GM12878 (cell line): ENCODE data around the gene ARL17B. TPM values are rescaled to one million over a fixed set of nuclear protein-coding genes. Genes with fewer than 3 reads are reported as not detected.

Experiments
- ATAC-seq: fragments of 200-7000 bp; cut with Tn5 transposase; 3 replicates; pipeline ENCODE4 v1.9.1; 2020; ENCODE audit warnings: mild to moderate bottlenecking, moderate library complexity
- BruUV-seq: library from RNA; stranded (reverse); fragments of 400-500 nt; replicated peaks from 2 replicates; lab custom pipeline; 2021; lab: Mats Ljungman, UMichigan
- CTCF ChIA-PET: fragments of 300-600 bp; sonication (Branson Sonifier 250); formaldehyde crosslinking; extraction: SDS; loops from one replicate; lab custom pipeline; 2021; ENCODE audit warnings: inconsistent platforms; lab: Yijun Ruan, JAX
- POLR2A ChIA-PET: fragments of 350-600 bp; formaldehyde crosslinking; extraction: SDS; loops from one replicate; lab custom pipeline; 2021; ENCODE audit warnings: inconsistent platforms; lab: Charles Lee
- RAD21 ChIA-PET: fragments of 300-600 bp; sonication (Branson Sonifier 250); formaldehyde crosslinking; loops from one replicate; lab custom pipeline; 2023; ENCODE audit warnings: antibody characterized with exemption; ENCODE audit not compliant: unreplicated experiment; lab: Charles Lee
- SMC1A ChIA-PET: fragments of 300-600 bp; sonication (Branson Sonifier 250); formaldehyde crosslinking; loops from one replicate; lab custom pipeline; 2023; ENCODE audit not compliant: unreplicated experiment, uncharacterized antibody; lab: Charles Lee
- DNase-seq: peaks from one replicate; pipeline ENCODE4 v3.0.0-alpha.2; 2011; ENCODE audit warnings: low read depth, low spot score
- FAIRE-seq: peaks from 3 replicates; lab custom pipeline; 2011; peaks lifted over from hg19 to GRCh38; lab: Jason Lieb, UNC
- H2AFZ ChIP-seq: 2 replicates; pipeline ENCODE4 v1.6.0; 2011; ENCODE audit warnings: low read depth, low read length, control low read depth; ENCODE audit not compliant: control insufficient read depth
- H3K27ac ChIP-seq: 2 replicates; pipeline ENCODE4 v1.5.1; 2011; ENCODE audit warnings: control low read depth; ENCODE audit not compliant: control insufficient read depth, insufficient read depth
- H3K27me3 ChIP-seq, 2 experiments: replicated peaks in 1 of 2; 2 replicates each; pipeline versions ENCODE4 v1.6.0 to v1.6.1; 2011; ENCODE audit warnings: low read length in 1 of 2; ENCODE audit not compliant: control insufficient read depth in 2 of 2, insufficient read depth in 2 of 2
- H3K36me3 ChIP-seq, 2 experiments: 2 replicates each; pipeline ENCODE4 v1.5.1; 2011; ENCODE audit warnings: low read length in 1 of 2; ENCODE audit not compliant: control insufficient read depth in 2 of 2, insufficient read depth in 2 of 2
- H3K4me1 ChIP-seq: 2 replicates; pipeline ENCODE4 v1.6.1; 2011; ENCODE audit warnings: mild to moderate bottlenecking, low read length, moderate library complexity, mixed read lengths; ENCODE audit not compliant: control insufficient read depth, insufficient read depth
- H3K4me2 ChIP-seq: 2 replicates; pipeline ENCODE4 v1.6.0; 2011; ENCODE audit warnings: control low read depth; ENCODE audit not compliant: control insufficient read depth, insufficient read depth
- H3K4me3 ChIP-seq: fragments of 200-600 bp; sonication (generic); 2 replicates; pipeline ENCODE4 v1.5.1; 2016
- H3K79me2 ChIP-seq: 2 replicates; pipeline ENCODE4 v1.6.0; 2011; ENCODE audit warnings: low read length; ENCODE audit not compliant: control insufficient read depth, insufficient read depth
- H3K9ac ChIP-seq: 2 replicates; pipeline ENCODE4 v1.8.0; 2011; ENCODE audit warnings: low read length, control low read depth, mixed read lengths; ENCODE audit not compliant: control insufficient read depth, insufficient read depth
- H3K9me3 ChIP-seq: replicated peaks from 3 replicates; pipeline ENCODE4 v1.5.1; 2011; ENCODE audit warnings: mild to moderate bottlenecking, low read length; ENCODE audit not compliant: control insufficient read depth, insufficient read depth
- H4K20me1 ChIP-seq: 2 replicates; pipeline ENCODE4 v1.6.0; 2011; ENCODE audit not compliant: control insufficient read depth, insufficient read depth
- ESRRA ChIP-seq: IDR thresholded peaks from 2 replicates; pipeline ENCODE4 v1.6.1; 2012; ENCODE audit warnings: mild to moderate bottlenecking, low read length, improper control_type of control experiment
- MTA2 ChIP-seq: fragments of 450-650 bp; IDR thresholded peaks from 2 replicates; pipeline ENCODE4 v1.6.1; 2016; ENCODE audit warnings: low read depth, mild to moderate bottlenecking, moderate library complexity
- MYB ChIP-seq: fragments of 150-350 bp; IDR thresholded peaks from 2 replicates; pipeline ENCODE4 v1.6.1; 2014; ENCODE audit warnings: mild to moderate bottlenecking, low read depth, low read length, borderline replicate concordance
- NFIC ChIP-seq: IDR thresholded peaks from 2 replicates; pipeline ENCODE4 v1.6.1; 2012; ENCODE audit warnings: low read depth, mild to moderate bottlenecking, inconsistent platforms, low read length, moderate library complexity
- WGBS: methylation state at CpG from one replicate; pipeline ENCODE4 v1.1.6; 2016; ENCODE audit warnings: low lambda C conversion rate; ENCODE audit not compliant: insufficient replicate concordance, insufficient coverage; ENCODE audit errors: missing lambda C conversion rate; 5-methylcytosine and 5-hydroxymethylcytosine counted together
- in situ Hi-C: fragments of 300-500 bp; cut with MboI; formaldehyde crosslinking; loops from 9 replicates; pipeline ENCODE4 v1.14.3; 2018; ENCODE audit warnings: mixed read lengths
- intact Hi-C: fragments of 100-400 bp; cut with micrococcal nuclease; formaldehyde crosslinking; loops from one replicate; pipeline ENCODE4 v1.14.2; 2022; ENCODE audit not compliant: unreplicated experiment
- polyA plus RNA-seq, 11 experiments: library from polyadenylated mRNA; depleted of rRNA in 4 of 11; unstranded in 6 of 11; stranded (reverse) in 5 of 11; fragments of >200 nt; fragmentation: Nextera tagmentation in 4 of 11; fragmentation: Illumina TruSeq in 1 of 11; extraction: Ambion mirVana in 4 of 11; extraction: Trizol in 1 of 11; gene quantifications; 1 replicate in 1 of 11; 2 replicates in 10 of 11; pipeline versions ENCODE4 v1.2.1 to v1.2.3, GENCODE V29; 2011 to 2016; ENCODE audit warnings: inconsistent platforms in 2 of 11, missing spikeins in 2 of 11, low read depth in 1 of 11
- total RNA-seq, 4 experiments: library from RNA; depleted of rRNA in 3 of 4; stranded (reverse); fragments of >200 nt in 3 of 4; fragmentation: Illumina TruSeq in 1 of 4; extraction: Trizol in 1 of 4; gene quantifications; 2 replicates each; pipeline versions ENCODE4 v1.2.1 to v1.2.3, GENCODE V29; 2013 to 2021
- TF ChIP-seq, protein P1 (sequence below): fragments of 450-650 bp; IDR thresholded peaks from 2 replicates; pipeline ENCODE4 v1.6.1; 2017; ENCODE audit warnings: mild to moderate bottlenecking
- TF ChIP-seq, protein P2 (sequence below): IDR thresholded peaks from 2 replicates; pipeline ENCODE4 v1.6.1; 2011; ENCODE audit warnings: low read depth, low read length, improper control_type of control experiment, borderline replicate concordance

ARL17B gene
- total and polyA plus RNA-seq, 10 of the 15 experiments (the other 5 are each of a cell fraction or from before 2014, with no cell fraction given): 6.0 to 25.1 (median 14.2) TPM

DNA sequence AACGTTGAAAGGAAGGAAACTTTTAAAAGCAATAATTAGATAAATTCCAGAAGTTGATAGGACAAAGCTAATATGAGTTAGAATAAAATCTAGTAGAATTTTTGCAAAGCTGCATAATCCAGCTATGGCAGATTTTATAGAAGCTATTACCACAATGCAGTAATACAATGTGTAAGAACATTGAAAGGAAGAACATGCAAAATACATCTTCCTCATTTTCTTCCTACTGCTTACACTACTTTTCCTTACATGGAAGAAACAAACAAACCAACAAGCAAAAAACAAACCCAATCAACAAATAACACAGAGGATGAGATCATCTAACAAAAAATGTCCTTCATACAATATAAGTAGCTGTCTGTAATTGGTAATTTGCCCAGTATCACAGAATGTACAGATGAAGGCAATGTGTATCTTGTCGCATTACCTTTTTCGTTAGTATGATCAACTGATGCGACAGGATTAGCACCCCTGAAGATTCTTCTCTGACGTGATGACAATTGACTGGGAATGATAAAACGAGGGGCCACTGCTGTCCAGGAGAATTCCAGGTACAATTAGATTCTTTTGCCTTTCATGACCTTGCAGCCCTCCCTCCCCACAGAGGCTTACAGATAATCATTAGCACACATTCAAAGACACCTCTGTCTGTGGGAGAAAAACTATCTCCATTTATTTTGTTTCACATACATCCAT lies 87.9 kb downstream of the ARL17B start:
- TF ChIP-seq, protein P1, sequence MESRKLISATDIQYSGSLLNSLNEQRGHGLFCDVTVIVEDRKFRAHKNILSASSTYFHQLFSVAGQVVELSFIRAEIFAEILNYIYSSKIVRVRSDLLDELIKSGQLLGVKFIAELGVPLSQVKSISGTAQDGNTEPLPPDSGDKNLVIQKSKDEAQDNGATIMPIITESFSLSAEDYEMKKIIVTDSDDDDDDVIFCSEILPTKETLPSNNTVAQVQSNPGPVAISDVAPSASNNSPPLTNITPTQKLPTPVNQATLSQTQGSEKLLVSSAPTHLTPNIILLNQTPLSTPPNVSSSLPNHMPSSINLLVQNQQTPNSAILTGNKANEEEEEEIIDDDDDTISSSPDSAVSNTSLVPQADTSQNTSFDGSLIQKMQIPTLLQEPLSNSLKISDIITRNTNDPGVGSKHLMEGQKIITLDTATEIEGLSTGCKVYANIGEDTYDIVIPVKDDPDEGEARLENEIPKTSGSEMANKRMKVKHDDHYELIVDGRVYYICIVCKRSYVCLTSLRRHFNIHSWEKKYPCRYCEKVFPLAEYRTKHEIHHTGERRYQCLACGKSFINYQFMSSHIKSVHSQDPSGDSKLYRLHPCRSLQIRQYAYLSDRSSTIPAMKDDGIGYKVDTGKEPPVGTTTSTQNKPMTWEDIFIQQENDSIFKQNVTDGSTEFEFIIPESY: no peak
- TF ChIP-seq ESRRA: no peak
- no peak for TF ChIP-seq NFIC
- TF ChIP-seq MYB: no peak
- TF ChIP-seq, protein P2, sequence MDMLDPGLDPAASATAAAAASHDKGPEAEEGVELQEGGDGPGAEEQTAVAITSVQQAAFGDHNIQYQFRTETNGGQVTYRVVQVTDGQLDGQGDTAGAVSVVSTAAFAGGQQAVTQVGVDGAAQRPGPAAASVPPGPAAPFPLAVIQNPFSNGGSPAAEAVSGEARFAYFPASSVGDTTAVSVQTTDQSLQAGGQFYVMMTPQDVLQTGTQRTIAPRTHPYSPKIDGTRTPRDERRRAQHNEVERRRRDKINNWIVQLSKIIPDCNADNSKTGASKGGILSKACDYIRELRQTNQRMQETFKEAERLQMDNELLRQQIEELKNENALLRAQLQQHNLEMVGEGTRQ: no peak
- no peak for TF ChIP-seq MTA2
- no peaks in the 10 kb centered on the region for H3K27me3 ChIP-seq
- no peak overlapping the region for H3K4me3 ChIP-seq
- 38% methylated on average over 6 of the region's 6 CpGs for WGBS
- no peaks in the 10 kb centered on the region for H3K36me3 ChIP-seq
- H2AFZ ChIP-seq: no peak overlapping the region
- no peaks in the 10 kb centered on the region for H3K9me3 ChIP-seq
- in situ Hi-C loops: loop anchor here (25.0 kb wide), 1 partner anchor 686 kb away; no protein-coding TSS in a partner anchor
- H3K79me2 ChIP-seq: no peaks in the 10 kb centered on the region
- ChIA-PET RAD21 (no interaction called here), SMC1A (interaction anchor here (0.5 to 1.8 kb wide), 2 partner anchors 12 to 508 kb away, joined by 4 to 6 read pairs; no protein-coding TSS in a partner anchor), POLR2A (no interaction called here), CTCF (interaction anchor here (5.9 kb wide), 1 partner anchor 14 kb away, joined by 32 read pairs; no protein-coding TSS in a partner anchor)
- no peak overlapping the region for H3K27ac ChIP-seq
- H4K20me1 ChIP-seq: no peaks in the 10 kb centered on the region
- DNase-seq (no peak), ATAC-seq (no peak), FAIRE-seq (peak; percentile 84)
- no TSS peak for BruUV-seq
- no peak overlapping the region for H3K4me2 ChIP-seq
- intact Hi-C loops: no loop called here
- H3K9ac ChIP-seq: no peak overlapping the region
- H3K4me1 ChIP-seq: no peaks in the 10 kb centered on the region
